Stimulated activated CD4-positive, alpha-beta T cell treated with anti-CD3 and anti-CD28 coated beads, Interleukin-15, amount 100 ng/mL, for 24 hours (primary cell): ENCODE results near the gene SLC66A3.

Experiments
- DNase-seq: peaks from one replicate; pipeline ENCODE4 v3.0.0-alpha.2; 2020

SLC66A3 gene

DNA sequence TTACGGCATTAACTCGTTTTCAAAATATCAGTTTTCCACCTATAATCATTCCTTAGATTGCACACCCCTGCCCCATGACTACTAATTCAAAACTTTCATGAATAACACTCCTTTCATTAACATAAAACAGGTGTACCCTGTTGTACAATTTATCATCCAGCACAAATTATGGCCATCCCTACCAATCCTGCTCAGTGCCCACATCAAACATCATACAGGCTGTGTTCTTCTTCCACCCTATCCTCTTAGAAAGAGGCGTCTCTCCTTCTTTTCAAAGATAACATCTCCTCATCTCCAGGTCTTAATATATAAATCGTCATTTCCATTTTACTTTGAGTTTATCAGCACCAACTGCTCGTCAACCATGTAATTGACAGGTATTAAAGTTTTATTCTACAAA, 67.6 kb downstream of the SLC66A3 start:
- DNase-seq = no peak

DNA sequence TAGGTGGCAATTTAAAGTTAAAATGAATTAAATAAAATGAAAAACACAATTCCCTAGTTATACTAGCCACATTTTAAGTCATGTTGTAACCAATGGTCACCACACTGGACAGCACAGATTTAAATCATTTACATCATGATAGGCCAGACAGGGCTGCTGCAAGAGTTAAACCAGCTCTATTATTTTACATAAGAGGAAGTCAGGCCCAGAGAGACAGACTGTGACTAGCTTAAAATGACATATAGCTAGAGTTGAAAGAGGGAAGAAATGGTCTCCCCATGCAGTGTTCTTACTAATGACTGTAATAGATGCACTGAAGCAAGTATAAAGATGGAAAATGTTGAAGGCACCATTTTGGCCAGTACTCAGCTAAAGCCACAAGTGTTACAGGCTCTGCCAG, 69.6 kb downstream of the SLC66A3 start:
- DNase-seq = no peak

GRCh38 chr2:11227595-11227994, 72.3 kb downstream of the SLC66A3 start:
- no peak for DNase-seq
